LoVo (cell line): ENCODE data around the gene IGF2R.
"Not testable (repeated sequence)": the region's sequence is repeated elsewhere in the genome, so short reads cannot be mapped to it uniquely, and the experiment has no call there.

Source experiments
- DNase-seq: peaks from one replicate; pipeline ENCODE4 v3.0.0-alpha.2; 2016; ENCODE audit warnings: low spot score

The IGF2R gene

GRCh38 chr6:159997498-159998101 lies 28.7 kb downstream of the IGF2R start:
- no peak for DNase-seq

- no peak for DNase-seq
Observed at GRCh38 chr6:159998538-159998937, 29.7 kb downstream of the IGF2R start.

GRCh38 chr6:159999240-159999671 lies 30.4 kb downstream of the IGF2R start:
- no peak for DNase-seq

GRCh38 chr6:160000280-160000704 lies 31.4 kb downstream of the IGF2R start:
- DNase-seq: no peak

- not testable (repeated sequence) for DNase-seq
Observed at GRCh38 chr6:160000893-160001427, 32.1 kb downstream of the IGF2R start.

GRCh38 chr6:160002882-160003281 lies 34.0 kb downstream of the IGF2R start:
- DNase-seq: no peak

DNA sequence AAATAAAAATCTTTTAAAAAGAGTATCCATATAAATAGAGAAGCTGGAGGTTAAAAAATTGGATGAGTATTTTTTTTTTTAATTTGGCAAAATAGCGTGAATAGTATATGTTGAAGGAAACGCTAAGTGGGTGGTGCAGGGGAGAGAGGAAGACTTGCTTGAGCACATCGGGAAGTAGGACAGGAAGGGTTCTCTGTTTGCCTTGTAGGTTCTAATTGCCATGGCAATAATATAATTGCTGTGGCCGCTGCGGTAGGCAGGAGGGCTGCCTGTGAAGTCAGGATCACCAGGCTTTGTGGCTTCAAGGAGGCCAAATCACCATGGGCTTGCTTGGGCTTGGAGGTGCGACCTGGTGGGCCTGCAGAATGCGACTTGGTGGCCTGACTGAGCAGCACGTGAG lies 35.1 kb downstream of the IGF2R start:
- DNase-seq: no peak

GRCh38 chr6:160004419-160005175 lies 35.7 kb downstream of the IGF2R start:
- no peak for DNase-seq

GRCh38 chr6:160005211-160005610 lies 36.3 kb downstream of the IGF2R start:
- DNase-seq: no peak

DNA sequence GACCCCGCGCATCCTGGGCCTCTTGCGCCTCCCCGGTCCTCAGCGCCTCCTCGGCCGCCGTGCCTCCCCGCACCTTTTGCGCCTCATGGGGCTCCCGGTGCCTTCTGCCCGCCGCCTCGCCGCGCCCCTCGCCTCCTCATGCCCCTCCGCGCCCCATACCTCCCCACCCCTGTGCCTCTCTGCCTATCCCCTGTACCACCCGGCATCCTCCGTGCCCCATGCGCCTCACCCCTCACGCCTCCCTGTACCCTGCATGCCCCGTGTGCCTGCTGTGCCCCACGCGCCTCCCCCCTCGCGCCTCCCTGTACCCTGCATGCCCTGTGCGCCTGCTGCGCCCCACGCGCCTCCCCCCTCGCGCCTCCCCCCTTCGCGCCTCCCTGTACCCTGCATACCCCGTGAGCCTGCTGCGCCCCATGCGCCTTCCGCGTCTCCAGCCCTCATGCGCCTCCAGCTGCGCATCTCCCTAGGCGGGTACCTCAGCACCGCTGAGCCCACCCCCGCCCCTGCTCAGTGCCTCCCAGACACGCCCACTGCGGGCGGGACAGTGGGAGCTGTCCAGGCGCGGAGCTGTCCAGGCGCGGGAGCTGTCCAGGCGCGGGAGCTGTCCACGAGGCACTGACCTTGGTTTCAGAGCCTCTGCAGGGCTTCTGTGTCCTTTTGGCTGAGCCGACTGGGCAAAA lies 37.1 kb downstream of the IGF2R start:
- no peak for DNase-seq

DNA sequence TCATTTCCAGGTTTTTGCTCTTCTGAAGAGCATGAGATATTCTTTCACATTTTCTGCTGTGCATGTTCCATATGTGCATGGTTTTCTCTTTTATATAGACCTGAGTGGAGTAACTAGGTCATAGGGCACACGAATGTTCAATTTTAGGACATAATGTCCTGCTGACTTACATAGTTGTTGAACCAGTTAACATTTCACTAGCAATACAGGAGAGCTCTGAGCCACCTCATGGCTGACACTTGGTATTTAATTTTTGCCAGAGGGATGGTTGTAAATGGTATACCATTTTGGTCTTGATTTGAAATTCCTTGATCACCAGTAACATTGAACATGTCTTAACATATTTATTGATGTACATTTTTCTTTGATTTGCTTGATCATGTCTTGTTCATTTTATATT lies 38.3 kb downstream of the IGF2R start:
- no peak for DNase-seq

DNA sequence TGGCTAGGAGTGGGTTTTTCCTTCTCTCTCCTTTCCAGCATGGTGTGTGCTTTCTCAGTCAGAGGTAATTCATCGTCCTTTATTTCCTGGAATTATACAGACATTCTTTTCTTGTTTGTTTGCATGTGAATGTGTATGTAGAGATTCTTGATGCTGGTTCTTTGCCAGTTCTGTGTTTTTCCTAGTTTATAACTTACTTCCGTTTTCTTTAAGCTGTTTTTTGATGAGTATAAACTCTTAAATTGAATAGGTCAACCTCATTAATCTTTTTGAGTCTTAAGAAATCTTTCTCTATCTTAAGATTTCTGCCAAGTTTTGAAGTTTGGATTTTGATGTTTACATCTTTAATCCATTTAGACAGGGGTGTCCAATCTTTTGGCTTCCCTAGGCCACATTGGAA lies 38.7 kb downstream of the IGF2R start:
- DNase-seq: no peak

DNA sequence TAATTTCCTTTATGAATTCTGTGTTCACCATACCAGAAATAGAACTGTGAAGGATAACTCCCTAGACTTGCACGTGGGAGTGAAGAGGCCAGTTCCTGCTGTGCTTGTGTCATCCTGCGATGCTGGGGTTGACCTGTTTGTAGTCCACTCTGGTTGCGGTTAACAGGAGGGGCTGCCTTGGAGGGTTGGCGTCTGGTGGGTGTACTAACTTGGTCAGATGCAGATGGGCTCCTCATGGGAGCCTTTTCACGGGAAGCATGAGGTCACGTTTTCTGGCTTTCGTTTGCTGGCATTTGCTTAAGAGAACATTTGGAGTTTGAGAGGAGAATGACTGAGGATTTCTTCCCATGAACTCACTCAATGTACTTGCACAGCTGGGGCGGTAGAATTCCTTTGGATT lies 41.2 kb downstream of the IGF2R start:
- DNase-seq: no peak

DNA sequence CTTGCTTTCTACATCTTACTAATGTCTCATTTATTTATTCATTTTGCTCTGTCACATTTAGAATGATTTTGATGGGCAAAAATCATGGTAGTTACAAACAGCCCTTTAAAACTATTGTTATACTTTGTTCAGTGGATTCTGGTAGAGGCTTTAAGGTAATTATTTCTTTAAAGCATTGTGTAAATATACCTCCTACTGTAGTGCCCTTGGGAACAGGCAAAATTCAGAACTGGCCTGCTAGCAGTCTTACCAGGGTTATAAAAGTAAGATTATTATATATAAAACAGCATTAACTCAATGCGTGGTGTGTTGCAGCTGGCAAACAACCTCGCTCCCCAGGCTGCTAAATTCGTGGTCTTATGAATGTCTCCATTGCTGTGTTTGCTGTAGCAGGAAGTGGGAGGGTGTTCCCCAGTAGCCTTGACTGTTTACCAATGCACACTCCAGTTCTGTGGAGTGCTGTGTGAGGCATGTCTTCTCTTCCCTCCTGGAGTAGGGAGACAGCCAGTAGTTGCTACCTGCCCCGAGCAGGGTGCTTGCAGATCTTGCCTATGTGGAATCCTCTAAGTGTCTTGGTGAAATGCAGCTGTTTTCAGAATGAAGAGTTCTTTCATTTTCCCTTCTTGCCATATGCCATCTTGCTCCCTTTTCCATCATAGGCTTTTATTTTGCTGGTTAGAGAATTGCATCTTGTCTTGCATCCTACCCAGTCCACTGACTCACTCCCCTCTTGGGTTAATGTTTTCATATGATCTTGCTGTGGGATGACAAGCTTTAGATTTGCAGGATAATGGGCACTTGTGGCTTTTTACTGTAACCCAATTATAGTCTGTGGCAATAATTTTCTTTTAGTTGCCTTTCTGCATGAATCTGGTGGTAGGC lies 45.3 kb downstream of the IGF2R start:
- no peak for DNase-seq

DNA sequence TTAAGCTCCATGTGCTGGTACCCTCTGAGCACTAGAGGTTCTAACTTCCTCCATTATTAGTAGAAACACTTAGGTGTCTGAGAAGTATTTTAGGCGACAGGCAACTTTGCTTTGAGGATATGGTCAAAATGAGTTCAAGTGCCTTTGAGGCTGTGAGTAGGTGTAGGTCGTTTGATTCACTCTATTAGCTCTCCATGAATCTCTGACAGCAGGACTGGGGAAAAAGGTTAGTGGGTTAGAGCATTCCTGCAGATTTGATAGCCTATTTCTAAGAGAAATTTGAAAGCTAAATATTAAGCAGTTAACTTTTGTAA lies 45.9 kb downstream of the IGF2R start:
- no peak for DNase-seq

- DNase-seq: no peak
Observed at GRCh38 chr6:160015778-160016684, 47.1 kb downstream of the IGF2R start.

GRCh38 chr6:160022101-160022500 lies 53.2 kb downstream of the IGF2R start:
- no peak for DNase-seq

- DNase-seq: no peak
Observed at GRCh38 chr6:160022793-160023192, 53.9 kb downstream of the IGF2R start.

DNA sequence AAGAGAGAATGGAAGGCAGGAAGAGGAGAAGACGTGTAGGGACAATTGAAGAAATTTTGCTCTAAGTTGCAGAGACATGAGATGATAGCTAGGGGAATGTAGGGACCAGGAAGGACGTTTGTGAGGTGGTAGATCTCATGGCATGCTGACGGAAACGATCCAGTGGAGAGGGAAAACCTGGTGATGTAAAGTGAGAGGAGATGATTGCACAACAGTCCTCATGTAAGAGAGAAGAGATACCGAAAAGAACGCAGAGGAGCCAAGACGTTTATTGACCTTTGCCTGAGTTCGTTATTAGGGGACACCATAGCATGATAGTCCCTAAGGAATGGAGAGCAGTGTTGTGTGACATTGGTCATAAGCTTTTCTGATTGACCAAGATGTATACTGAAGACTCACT lies 55.3 kb downstream of the IGF2R start:
- no peak for DNase-seq

GRCh38 chr6:160027076-160027475 lies 58.2 kb downstream of the IGF2R start:
- no peak for DNase-seq

DNA sequence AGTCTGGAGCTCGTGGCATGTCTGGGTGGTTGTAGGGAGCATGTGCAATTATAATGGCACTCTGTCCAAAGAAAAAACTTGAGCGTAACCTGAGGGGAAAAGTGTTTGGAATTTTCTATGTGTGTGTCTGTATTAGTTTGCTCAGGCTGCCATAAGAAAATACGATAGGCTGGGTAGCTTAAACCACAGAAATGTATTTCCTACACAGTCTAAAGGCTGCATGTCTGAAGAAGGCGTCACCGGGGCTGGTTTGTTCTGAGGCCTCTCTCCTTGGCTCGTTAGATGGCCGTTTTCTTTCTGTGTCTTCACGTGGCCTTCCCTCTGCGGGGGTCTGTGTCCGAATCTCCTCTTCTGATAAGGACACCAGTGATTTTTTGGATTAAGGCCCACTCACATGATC lies 59.0 kb downstream of the IGF2R start:
- no peak for DNase-seq
